VCaP (cell line): ENCODE results near the gene DPEP3.
A peak's percentile ranks its signal among the peaks of the same experiment; 100 is the strongest.

Experiments used
- H3K27ac ChIP-seq: fragments of 450-650 bp; 2 replicates; pipeline ENCODE4 v1.5.1; 2017
- CTCF ChIP-seq: fragments of 450-650 bp; conservative IDR thresholded peaks from 2 replicates; pipeline ENCODE4 v1.5.1; 2017; ENCODE audit warnings: mild to moderate bottlenecking, moderate library complexity

DPEP3 gene, protein sequence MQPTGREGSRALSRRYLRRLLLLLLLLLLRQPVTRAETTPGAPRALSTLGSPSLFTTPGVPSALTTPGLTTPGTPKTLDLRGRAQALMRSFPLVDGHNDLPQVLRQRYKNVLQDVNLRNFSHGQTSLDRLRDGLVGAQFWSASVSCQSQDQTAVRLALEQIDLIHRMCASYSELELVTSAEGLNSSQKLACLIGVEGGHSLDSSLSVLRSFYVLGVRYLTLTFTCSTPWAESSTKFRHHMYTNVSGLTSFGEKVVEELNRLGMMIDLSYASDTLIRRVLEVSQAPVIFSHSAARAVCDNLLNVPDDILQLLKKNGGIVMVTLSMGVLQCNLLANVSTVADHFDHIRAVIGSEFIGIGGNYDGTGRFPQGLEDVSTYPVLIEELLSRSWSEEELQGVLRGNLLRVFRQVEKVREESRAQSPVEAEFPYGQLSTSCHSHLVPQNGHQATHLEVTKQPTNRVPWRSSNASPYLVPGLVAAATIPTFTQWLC

GRCh38 chr16:67979955-67980678 lies at the start of gene DPEP3:
TSS of gene DPEP3 (minus strand) at chr16:67980499. CDS start at chr16:67980380, 119 bp downstream.
- no peak for TF ChIP-seq CTCF

DNA sequence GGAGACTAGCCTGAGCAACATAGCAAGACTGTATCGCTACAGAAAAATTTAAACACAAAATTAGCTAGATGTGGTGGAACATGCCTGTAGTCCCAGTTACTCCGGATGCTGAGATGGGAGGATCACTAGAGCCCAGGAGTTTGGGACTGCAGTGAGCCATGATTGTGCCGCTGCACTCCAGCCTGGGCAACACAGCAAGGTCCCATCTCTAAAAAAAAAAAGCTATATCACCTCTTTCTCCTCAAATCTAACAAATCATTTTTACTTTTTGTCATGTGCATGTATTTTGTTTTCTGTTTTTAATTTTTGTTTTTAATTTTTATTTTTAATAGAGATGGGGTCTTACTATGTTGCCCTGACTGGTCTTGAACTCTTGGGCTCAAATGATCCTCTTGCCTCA lies 48.7 kb upstream of the DPEP3 start:
- H3K27ac ChIP-seq: no peak overlapping the region
- TF ChIP-seq CTCF: no peak

More at GRCh38 chr16:67979955-67980678, at the start of gene DPEP3:
- H3K27ac ChIP-seq: no peak within 1 kb of the TSS

DNA sequence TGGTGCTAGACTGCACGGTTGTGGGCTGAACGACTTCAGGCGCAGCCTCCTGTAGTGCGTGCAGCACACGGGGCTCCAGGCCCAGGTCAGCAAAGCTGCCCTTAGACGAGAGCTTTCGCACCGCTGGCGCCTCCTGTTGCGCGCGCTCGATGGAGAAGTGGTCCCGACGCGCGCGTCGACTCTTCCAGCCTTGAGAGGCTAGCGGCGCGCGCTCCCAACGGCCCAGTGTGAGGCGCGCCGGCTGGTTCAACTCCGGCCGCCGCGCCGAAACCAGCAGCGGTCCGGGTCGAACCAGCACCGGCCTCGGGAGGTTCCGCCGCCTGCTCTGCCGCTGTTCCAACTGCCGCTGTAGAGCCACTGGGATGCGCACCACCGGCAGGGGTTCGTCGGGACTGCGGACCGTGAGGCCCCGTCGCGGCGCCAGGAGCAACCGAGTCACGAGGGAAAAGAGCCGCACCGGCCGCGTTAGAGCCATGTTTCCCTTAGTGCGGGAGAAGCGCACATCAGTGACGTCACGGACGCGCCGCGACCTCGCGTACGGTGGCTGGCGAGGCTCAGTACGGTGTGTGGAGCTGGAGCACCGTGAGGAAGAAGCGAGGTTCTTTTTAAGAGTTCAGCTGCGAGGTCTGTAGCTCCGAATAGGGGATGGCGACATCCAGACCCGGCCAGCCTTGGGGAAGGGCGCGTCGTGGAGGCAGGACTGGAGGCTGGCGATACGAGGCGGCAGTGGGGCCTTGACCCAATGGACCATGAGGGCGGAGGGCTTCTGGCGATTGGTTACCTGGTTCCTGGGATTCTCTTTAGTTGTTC lies 42.6 kb upstream of the DPEP3 start, which contains the start of the genes DDX28 and DUS2:
Gene DDX28, minus strand, starts transcription at position 505 of the 810 bp plus-strand sequence. Its CDS starts 30 bp downstream, at position 475.
Gene DUS2, plus strand, starts transcription at position 557 of the 810 bp plus-strand sequence. CDS start 14,740 bp downstream, outside the sequence.
- no peak for TF ChIP-seq CTCF
- H3K27ac ChIP-seq: peak within 1 kb of the TSS; percentile 69

DNA sequence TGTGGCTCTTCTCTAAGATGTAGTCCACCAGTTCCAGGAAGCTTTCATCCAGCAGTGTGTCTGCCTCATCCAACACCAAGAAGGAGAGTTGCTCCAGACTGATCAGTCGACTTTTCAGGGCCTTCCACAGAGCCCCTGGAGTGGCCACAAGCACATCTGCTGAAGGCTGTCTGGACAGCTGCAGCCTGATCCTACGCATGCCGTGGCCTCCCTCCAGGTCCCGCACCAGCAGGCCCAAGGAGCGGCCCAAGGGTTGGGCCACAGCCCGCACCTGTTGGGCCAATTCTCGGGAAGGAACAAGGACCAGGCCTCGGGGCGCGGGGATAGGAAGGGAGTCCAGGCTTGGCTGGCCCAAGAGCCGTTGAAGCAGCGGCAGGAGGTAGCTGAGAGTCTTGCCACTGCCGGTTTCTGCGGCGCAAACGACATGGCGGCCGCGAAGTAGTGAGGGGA lies 42.0 kb upstream of the DPEP3 start:
- TF ChIP-seq CTCF: no peak
- H3K27ac ChIP-seq: peak overlapping the region; percentile 69

GRCh38 chr16:68021490-68021889 lies 41.2 kb upstream of the DPEP3 start:
- H3K27ac ChIP-seq: no peak overlapping the region
- TF ChIP-seq CTCF: no peak

GRCh38 chr16:68019167-68019680 lies 38.9 kb upstream of the DPEP3 start:
- no peak overlapping the region for H3K27ac ChIP-seq
- TF ChIP-seq CTCF: no peak
